HCT116 (cell line): ENCODE measurements around the gene ASS1. TPM values are rescaled to one million over a fixed set of nuclear protein-coding genes. Genes with fewer than 3 reads are reported as not detected.

Source experiments
- ATAC-seq: fragments of 200-7000 bp; cut with Tn5 transposase; 2 replicates; pipeline ENCODE4 v1.9.1; 2020; ENCODE audit warnings: mild to moderate bottlenecking, moderate library complexity
- BruUV-seq: library from RNA; stranded (reverse); fragments of 400-500 nt; replicated peaks from 2 replicates; lab custom pipeline; 2021; lab: Mats Ljungman, UMichigan
- CTCF ChIA-PET: fragments of 300-600 bp; sonication (Branson Sonifier 250); formaldehyde crosslinking; loops from one replicate; lab custom pipeline; 2021; ENCODE audit warnings: antibody characterized with exemption; lab: Charles Lee
- POLR2A ChIA-PET: fragments of 300-600, 350-600 bp; sonication (Branson Sonifier 250); formaldehyde crosslinking; loops from one replicate; lab custom pipeline; 2021; ENCODE audit warnings: antibody characterized with exemption; lab: Charles Lee
- RAD21 ChIA-PET, 2 experiments: fragments of 300-600 bp; sonication (Branson Sonifier 250); formaldehyde crosslinking; loops; one replicate each; lab custom pipeline; 2023; ENCODE audit warnings: low total read pairs in 2 of 2; ENCODE audit not compliant: uncharacterized antibody in 2 of 2, unreplicated experiment in 2 of 2, low non-redundant PET in 1 of 2; lab: Charles Lee
- DNase-seq: peaks from one replicate; pipeline ENCODE4 v3.0.0-alpha.2; 2010; ENCODE audit warnings: low read depth, low spot score
- H2AFZ ChIP-seq: fragments of 200-600 bp; shearing (Covaris generic), sonication (generic); 2 replicates; pipeline ENCODE4 v1.6.1; 2017; ENCODE audit warnings: low read depth, mixed run types, mixed read lengths, antibody characterized with exemption, low read length; ENCODE audit not compliant: poor library complexity, severe bottlenecking
- H3K27ac ChIP-seq: 2 replicates; pipeline ENCODE4 v1.5.1; 2012; ENCODE audit warnings: low read depth, low read length
- H3K27me3 ChIP-seq: fragments of 200-600 bp; sonication (generic); 2 replicates; pipeline ENCODE4 v1.6.1; 2016; ENCODE audit warnings: mixed run types, low read length, mixed read lengths; ENCODE audit not compliant: insufficient read depth
- H3K36me3 ChIP-seq, 2 experiments: fragments of 200-500 bp in 1 of 2; fragments of 200-600 bp in 1 of 2; sonication (Bioruptor generic) in 1 of 2; sonication (generic) in 1 of 2; 2 replicates each; pipeline versions ENCODE4 v1.5.1 to v1.6.1; 2014 to 2016; ENCODE audit warnings: low read length in 2 of 2, inconsistent platforms in 1 of 2, mixed read lengths in 1 of 2, mixed run types in 1 of 2; ENCODE audit not compliant: insufficient read depth in 2 of 2, control insufficient read depth in 1 of 2
- H3K4me1 ChIP-seq, 2 experiments: fragments of 200-600 bp in 1 of 2; sonication (generic) in 1 of 2; 2 replicates each; pipeline versions ENCODE4 v1.5.1 to v1.6.1; 2012 to 2017; ENCODE audit warnings: low read length in 2 of 2, inconsistent platforms in 1 of 2, mild to moderate bottlenecking in 1 of 2, mixed read lengths in 1 of 2, mixed run types in 1 of 2, moderate library complexity in 1 of 2; ENCODE audit not compliant: insufficient read depth in 2 of 2, control insufficient read depth in 1 of 2
- H3K4me2 ChIP-seq: fragments of 200-600 bp; sonication (generic); 2 replicates; pipeline ENCODE4 v1.6.1; 2017; ENCODE audit warnings: mixed run types, low read length, mixed read lengths
- H3K4me3 ChIP-seq, 2 experiments: fragments of 200-600 bp in 1 of 2; sonication (generic) in 1 of 2; replicated peaks in 1 of 2; 2 replicates each; pipeline ENCODE4 v1.5.1; 2011 to 2016; ENCODE audit warnings: low read length in 2 of 2, control low read depth in 1 of 2, low read depth in 1 of 2, mild to moderate bottlenecking in 1 of 2, mixed read lengths in 1 of 2, mixed run types in 1 of 2
- H3K79me2 ChIP-seq: fragments of 200-600 bp; sonication (generic); 2 replicates; pipeline ENCODE4 v1.6.1; 2017; ENCODE audit warnings: mild to moderate bottlenecking, mixed run types, low read length, moderate library complexity, mixed read lengths; ENCODE audit not compliant: insufficient read depth
- H3K9ac ChIP-seq: fragments of 200-600 bp; sonication (generic); 2 replicates; pipeline ENCODE4 v1.6.1; 2016; ENCODE audit warnings: low read length, mixed read lengths
- H3K9me2 ChIP-seq: fragments of 200-600 bp; sonication (generic), shearing (Covaris generic); 2 replicates; pipeline ENCODE4 v1.6.1; 2017; ENCODE audit warnings: mixed run types, mild to moderate bottlenecking, moderate library complexity; ENCODE audit not compliant: insufficient read depth
- H3K9me3 ChIP-seq, 2 experiments: fragments of 200-500 bp in 1 of 2; fragments of 200-600 bp in 1 of 2; sonication (Bioruptor generic) in 1 of 2; sonication (generic) in 1 of 2; 2 replicates each; pipeline ENCODE4 v1.6.1; 2014 to 2017; ENCODE audit warnings: low read length in 2 of 2, mixed read lengths in 2 of 2, inconsistent platforms in 1 of 2, low read depth in 1 of 2, mild to moderate bottlenecking in 1 of 2, mixed run types in 1 of 2, moderate library complexity in 1 of 2; ENCODE audit not compliant: control insufficient read depth in 1 of 2, insufficient read depth in 1 of 2
- H4K20me1 ChIP-seq: fragments of 200-600 bp; sonication (generic), shearing (Covaris generic); 2 replicates; pipeline ENCODE4 v1.6.1; 2017; ENCODE audit warnings: mixed run types, mild to moderate bottlenecking, moderate library complexity; ENCODE audit not compliant: insufficient read depth
- ATF3 ChIP-seq: IDR thresholded peaks from 2 replicates; pipeline ENCODE4 v1.6.1; 2012
- CBX3 ChIP-seq: IDR thresholded peaks from 2 replicates; pipeline ENCODE4 v1.6.1; 2012; ENCODE audit warnings: low read depth
- CTCF ChIP-seq, 3 experiments: fragments of 200-600 bp in 1 of 3; sonication (generic) in 1 of 3; IDR thresholded peaks in 2 of 3; conservative IDR thresholded peaks in 1 of 3; 2 replicates each; pipeline ENCODE4 v1.5.1; 2012 to 2017; ENCODE audit warnings: low read depth in 2 of 3, low read length in 2 of 3, antibody characterized with exemption in 1 of 3, borderline replicate concordance in 1 of 3, control low read depth in 1 of 3, mild to moderate bottlenecking in 1 of 3, mixed read lengths in 1 of 3, mixed run types in 1 of 3, moderate library complexity in 1 of 3; ENCODE audit not compliant: insufficient read depth in 1 of 3
- EGR1 ChIP-seq: IDR thresholded peaks from 2 replicates; pipeline ENCODE4 v1.6.1; 2012; ENCODE audit warnings: low read depth
- ELF1 ChIP-seq: IDR thresholded peaks from 2 replicates; pipeline ENCODE4 v1.6.1; 2012; ENCODE audit warnings: low read depth, borderline replicate concordance
- JUND ChIP-seq: IDR thresholded peaks from 2 replicates; pipeline ENCODE4 v1.6.1; 2012
- MAX ChIP-seq: IDR thresholded peaks from 2 replicates; pipeline ENCODE4 v1.6.1; 2012
- RAD21 ChIP-seq: IDR thresholded peaks from 2 replicates; pipeline ENCODE4 v1.6.1; 2012; ENCODE audit warnings: low read depth, mild to moderate bottlenecking
- REST ChIP-seq: IDR thresholded peaks from 2 replicates; pipeline ENCODE4 v1.6.1; 2012; ENCODE audit warnings: low read depth
- SIN3A ChIP-seq: IDR thresholded peaks from 2 replicates; pipeline ENCODE4 v1.6.1; 2012; ENCODE audit warnings: low read depth
- SRF ChIP-seq: IDR thresholded peaks from 2 replicates; pipeline ENCODE4 v1.6.1; 2012; ENCODE audit warnings: low read depth
- TCF7L2 ChIP-seq: IDR thresholded peaks from 2 replicates; pipeline ENCODE4 v1.7.0; 2011; ENCODE audit warnings: borderline replicate concordance, inconsistent platforms; ENCODE audit not compliant: insufficient read depth, insufficient read length; ENCODE audit errors: extremely low read depth
- YY1 ChIP-seq: IDR thresholded peaks from 2 replicates; pipeline ENCODE4 v1.6.1; 2011; ENCODE audit warnings: low read length, low read depth, moderate library complexity, mild to moderate bottlenecking; ENCODE audit not compliant: insufficient replicate concordance; ENCODE audit errors: extremely low read depth
- ZFX ChIP-seq: fragments of 450-650 bp; IDR thresholded peaks from 2 replicates; pipeline ENCODE4 v1.6.1; 2017
- ZNF274 ChIP-seq: fragments of 200-500 bp; sonication (Bioruptor generic); IDR thresholded peaks from 2 replicates; pipeline ENCODE4 v1.6.1; 2014; ENCODE audit warnings: mild to moderate bottlenecking, low read depth, low read length, inconsistent platforms
- intact Hi-C: fragments of 100-400 bp; cut with micrococcal nuclease; formaldehyde crosslinking; loops from 2 replicates; pipeline ENCODE4 v1.10.0; 2022
- total RNA-seq: library from RNA; stranded (reverse); gene quantifications from one replicate; pipeline ENCODE4 v1.2.1, GENCODE V29; 2021; ENCODE audit not compliant: unreplicated experiment

Gene ASS1
- total RNA-seq, 1 experiment from 2014 or later = 92.6 TPM

GRCh38 chr9:130493476-130493875 is 48.7 kb downstream of the ASS1 start:
- ChIA-PET POLR2A (no interaction called here), CTCF (no interaction called here)

More at GRCh38 chr9:130493476-130493875, 48.7 kb downstream of the ASS1 start:
- BruUV-seq = no TSS peak
- no peak overlapping the region for H3K27ac ChIP-seq
- RAD21 ChIA-PET = no interaction called here
- DNase-seq (no peak), ATAC-seq (no peak)
- H3K4me2 ChIP-seq = no peak overlapping the region
- no peak for TF ChIP-seq MAX
- TF ChIP-seq CBX3 = no peak
- no peak for TF ChIP-seq ZFX
- no peak for TF ChIP-seq CTCF (IDR thresholded peaks at IDR 0.05 in 2 of 3, conservative IDR thresholded peaks at IDR 0.05 in 1 of 3; ENCODE audit: borderline replicate concordance in 1 of 3, insufficient read depth in 1 of 3, low read depth in 2 of 3, low read length in 2 of 3)
- TF ChIP-seq YY1 = no peak
- no peak for TF ChIP-seq TCF7L2
- no peak for TF ChIP-seq EGR1
- no peak for TF ChIP-seq REST
- TF ChIP-seq ELF1 = no peak
- no peak for TF ChIP-seq JUND
- TF ChIP-seq RAD21 = no peak
- no peak for TF ChIP-seq SIN3A
- no peak for TF ChIP-seq SRF
- no peak for TF ChIP-seq ZNF274
- TF ChIP-seq ATF3 = no peak
- intact Hi-C loops = no loop called here
- H2AFZ ChIP-seq = no peak overlapping the region
- no peaks in the 10 kb centered on the region for H3K9me2 ChIP-seq
- no peaks in the 10 kb centered on the region; a peak in 1 of 4 replicates for H3K36me3 ChIP-seq
- H3K9me3 ChIP-seq = peaks cover 3 to 16% of the 10 kb centered on the region in 2 experiments; a peak in 2 of 4 replicates
- no peak overlapping the region for H3K4me3 ChIP-seq
- no peaks in the 10 kb centered on the region for H3K79me2 ChIP-seq
- H3K27me3 ChIP-seq = no peaks in the 10 kb centered on the region
- no peaks in the 10 kb centered on the region for H4K20me1 ChIP-seq
- H3K4me1 ChIP-seq = no peaks in the 10 kb centered on the region
- H3K9ac ChIP-seq = no peak overlapping the region
